Suprapubic skin (tissue), 4 donors: ENCODE measurements around the gene CAPN8.

ENCODE experiments used
- EP300 ChIP-seq: sonication (generic); formaldehyde crosslinking; IDR thresholded peaks from one replicate; pipeline ENCODE4 v1.6.1; 2017; ENCODE audit warnings: antibody characterized with exemption
- POLR2A ChIP-seq, 2 donors: fragments of 450-650 bp; IDR thresholded peaks; one replicate each; pipeline ENCODE4 v1.6.1; 2017; ENCODE audit warnings: antibody characterized with exemption in 2 of 2, mild to moderate bottlenecking in 2 of 2, moderate library complexity in 2 of 2
- POLR2AphosphoS5 ChIP-seq, 3 donors: sonication (generic); formaldehyde crosslinking; IDR thresholded peaks; one replicate each; pipeline ENCODE4 v1.6.1; 2017; ENCODE audit warnings: antibody characterized with exemption in 3 of 3
- TF ChIP-seq, protein P1 (sequence below), 2 donors: fragments of 200-600 bp in 1 of 2; fragments of 450-650 bp in 1 of 2; sonication (generic) in 1 of 2; IDR thresholded peaks; one replicate each; pipeline ENCODE4 v1.5.1; 2016 to 2019; ENCODE audit warnings: antibody characterized with exemption in 2 of 2, mild to moderate bottlenecking in 1 of 2, moderate library complexity in 1 of 2

DNA sequence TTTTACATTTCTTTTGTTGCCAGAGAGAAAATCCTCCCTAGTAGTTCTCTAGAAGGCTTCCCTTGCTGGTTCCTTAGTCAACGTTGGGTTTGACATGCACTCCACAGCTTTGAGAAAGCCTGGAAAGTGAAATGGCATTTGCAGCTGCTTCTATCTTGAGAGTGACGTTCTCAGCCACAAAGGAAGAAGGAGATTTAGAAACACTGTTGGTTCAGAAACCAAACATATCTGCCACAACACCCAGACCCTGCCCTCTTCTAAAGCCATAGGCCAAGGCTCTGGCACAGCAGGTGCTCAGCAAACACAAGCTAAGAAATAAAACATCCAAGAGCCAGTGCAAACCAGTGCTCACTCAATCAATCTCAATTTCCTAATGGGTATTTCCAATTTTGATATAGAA is 150.9 kb downstream of the CAPN8 start:
- TF ChIP-seq, protein P1, sequence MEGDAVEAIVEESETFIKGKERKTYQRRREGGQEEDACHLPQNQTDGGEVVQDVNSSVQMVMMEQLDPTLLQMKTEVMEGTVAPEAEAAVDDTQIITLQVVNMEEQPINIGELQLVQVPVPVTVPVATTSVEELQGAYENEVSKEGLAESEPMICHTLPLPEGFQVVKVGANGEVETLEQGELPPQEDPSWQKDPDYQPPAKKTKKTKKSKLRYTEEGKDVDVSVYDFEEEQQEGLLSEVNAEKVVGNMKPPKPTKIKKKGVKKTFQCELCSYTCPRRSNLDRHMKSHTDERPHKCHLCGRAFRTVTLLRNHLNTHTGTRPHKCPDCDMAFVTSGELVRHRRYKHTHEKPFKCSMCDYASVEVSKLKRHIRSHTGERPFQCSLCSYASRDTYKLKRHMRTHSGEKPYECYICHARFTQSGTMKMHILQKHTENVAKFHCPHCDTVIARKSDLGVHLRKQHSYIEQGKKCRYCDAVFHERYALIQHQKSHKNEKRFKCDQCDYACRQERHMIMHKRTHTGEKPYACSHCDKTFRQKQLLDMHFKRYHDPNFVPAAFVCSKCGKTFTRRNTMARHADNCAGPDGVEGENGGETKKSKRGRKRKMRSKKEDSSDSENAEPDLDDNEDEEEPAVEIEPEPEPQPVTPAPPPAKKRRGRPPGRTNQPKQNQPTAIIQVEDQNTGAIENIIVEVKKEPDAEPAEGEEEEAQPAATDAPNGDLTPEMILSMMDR (IDR thresholded peaks at IDR 0.05) = no peak
- TF ChIP-seq POLR2A (IDR thresholded peaks at IDR 0.05) = no peak
- no peak for TF ChIP-seq POLR2AphosphoS5 (IDR thresholded peaks at IDR 0.05)
- TF ChIP-seq EP300 = no peak
